DND-41 (cell line): ENCODE data around the gene GRAMD2B.

Experiments
- ATAC-seq: fragments of 200-7000 bp; cut with Tn5 transposase; 3 replicates; pipeline ENCODE4 v1.9.1; 2021; ENCODE audit warnings: low read depth; ENCODE audit not compliant: insufficient read depth
- DNase-seq: peaks from one replicate; pipeline ENCODE4 v3.0.0-alpha.2; 2020
- H2AFZ ChIP-seq: 2 replicates; pipeline ENCODE4 v1.6.0; 2012; ENCODE audit warnings: low read depth, low read length
- H3K27ac ChIP-seq: 2 replicates; pipeline ENCODE4 v1.5.1; 2012; ENCODE audit warnings: low read length, inconsistent platforms
- H3K27me3 ChIP-seq: fragments of 200-600 bp; sonication (generic); 2 replicates; pipeline ENCODE4 v1.6.0; 2012; ENCODE audit warnings: low read length, mild to moderate bottlenecking, inconsistent platforms; ENCODE audit not compliant: insufficient read depth, poor library complexity
- H3K36me3 ChIP-seq: 2 replicates; pipeline ENCODE4 v1.5.1; 2012; ENCODE audit warnings: low read length, inconsistent platforms; ENCODE audit not compliant: insufficient read depth
- H3K4me1 ChIP-seq: 2 replicates; pipeline ENCODE4 v1.5.1; 2012; ENCODE audit warnings: mild to moderate bottlenecking, low read length; ENCODE audit not compliant: insufficient read depth
- H3K4me2 ChIP-seq: 2 replicates; pipeline ENCODE4 v1.6.0; 2012; ENCODE audit warnings: mild to moderate bottlenecking, moderate library complexity, low read length, inconsistent platforms; ENCODE audit not compliant: insufficient read depth
- H3K4me3 ChIP-seq, 2 experiments: fragments of 200-600 bp in 1 of 2; shearing (Covaris generic) in 1 of 2; 2 replicates each; pipeline ENCODE4 v1.5.1; 2012 to 2016; ENCODE audit warnings: inconsistent platforms in 2 of 2, low read length in 2 of 2, mild to moderate bottlenecking in 2 of 2, low read depth in 1 of 2, moderate library complexity in 1 of 2
- H3K79me2 ChIP-seq: 2 replicates; pipeline ENCODE4 v1.6.0; 2012; ENCODE audit warnings: low read length, inconsistent platforms; ENCODE audit not compliant: insufficient read depth
- H3K9ac ChIP-seq: 2 replicates; pipeline ENCODE4 v1.6.0; 2012; ENCODE audit warnings: low read depth, mild to moderate bottlenecking, inconsistent platforms, low read length, moderate library complexity
- H3K9me3 ChIP-seq: 2 replicates; pipeline ENCODE4 v1.5.1; 2012; ENCODE audit warnings: low read length, moderate library complexity, mild to moderate bottlenecking, inconsistent platforms; ENCODE audit not compliant: insufficient read depth, severe bottlenecking
- H4K20me1 ChIP-seq: 2 replicates; pipeline ENCODE4 v1.6.0; 2012; ENCODE audit warnings: low read length; ENCODE audit not compliant: insufficient read depth
- EZH2 ChIP-seq: IDR thresholded peaks from 3 replicates; pipeline ENCODE4 v1.6.1; 2012; ENCODE audit warnings: borderline replicate concordance, low read depth, mild to moderate bottlenecking, moderate library complexity, low read length, inconsistent platforms; ENCODE audit not compliant: severe bottlenecking
- TF ChIP-seq, protein P1 (sequence below): IDR thresholded peaks from 2 replicates; pipeline ENCODE4 v1.5.1; 2012; ENCODE audit warnings: borderline replicate concordance, low read length, moderate library complexity, mild to moderate bottlenecking; ENCODE audit not compliant: poor library complexity, severe bottlenecking; ENCODE audit errors: extremely low read depth

Gene GRAMD2B

DNA sequence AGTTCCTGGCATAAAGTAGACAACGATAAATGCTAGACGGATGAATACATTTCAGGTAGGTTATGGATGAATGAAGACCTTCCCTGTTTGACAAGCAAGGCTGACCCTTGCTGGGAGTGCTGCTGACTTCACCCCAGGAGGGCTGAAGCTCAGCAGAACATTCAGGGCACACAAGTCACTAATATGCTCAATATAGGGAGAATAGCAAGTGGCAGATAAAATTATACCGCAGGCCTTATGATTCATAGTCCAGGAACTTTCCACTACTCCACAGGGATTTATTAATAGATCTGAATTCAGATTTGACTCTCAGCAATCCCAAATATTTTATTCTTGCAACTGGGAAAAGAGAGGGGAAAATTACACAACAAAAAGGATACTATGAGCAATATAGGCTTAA, 38.2 kb upstream of the GRAMD2B start:
- ATAC-seq, result no peak
- no peak overlapping the region for H3K9ac ChIP-seq
- no peak overlapping the region for H3K4me2 ChIP-seq
- no peak overlapping the region for H3K4me3 ChIP-seq
- no peaks in the 10 kb centered on the region for H3K36me3 ChIP-seq
- no peaks in the 10 kb centered on the region for H3K9me3 ChIP-seq
- DNase-seq, result no peak
- TF ChIP-seq, protein P1, sequence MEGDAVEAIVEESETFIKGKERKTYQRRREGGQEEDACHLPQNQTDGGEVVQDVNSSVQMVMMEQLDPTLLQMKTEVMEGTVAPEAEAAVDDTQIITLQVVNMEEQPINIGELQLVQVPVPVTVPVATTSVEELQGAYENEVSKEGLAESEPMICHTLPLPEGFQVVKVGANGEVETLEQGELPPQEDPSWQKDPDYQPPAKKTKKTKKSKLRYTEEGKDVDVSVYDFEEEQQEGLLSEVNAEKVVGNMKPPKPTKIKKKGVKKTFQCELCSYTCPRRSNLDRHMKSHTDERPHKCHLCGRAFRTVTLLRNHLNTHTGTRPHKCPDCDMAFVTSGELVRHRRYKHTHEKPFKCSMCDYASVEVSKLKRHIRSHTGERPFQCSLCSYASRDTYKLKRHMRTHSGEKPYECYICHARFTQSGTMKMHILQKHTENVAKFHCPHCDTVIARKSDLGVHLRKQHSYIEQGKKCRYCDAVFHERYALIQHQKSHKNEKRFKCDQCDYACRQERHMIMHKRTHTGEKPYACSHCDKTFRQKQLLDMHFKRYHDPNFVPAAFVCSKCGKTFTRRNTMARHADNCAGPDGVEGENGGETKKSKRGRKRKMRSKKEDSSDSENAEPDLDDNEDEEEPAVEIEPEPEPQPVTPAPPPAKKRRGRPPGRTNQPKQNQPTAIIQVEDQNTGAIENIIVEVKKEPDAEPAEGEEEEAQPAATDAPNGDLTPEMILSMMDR, result no peak
- no peak for TF ChIP-seq EZH2
- H3K27ac ChIP-seq, result no peak overlapping the region
- no peaks in the 10 kb centered on the region for H3K4me1 ChIP-seq
- no peaks in the 10 kb centered on the region for H3K79me2 ChIP-seq
- no peaks in the 10 kb centered on the region for H4K20me1 ChIP-seq
- no peak overlapping the region for H2AFZ ChIP-seq
- no peaks in the 10 kb centered on the region for H3K27me3 ChIP-seq

DNA sequence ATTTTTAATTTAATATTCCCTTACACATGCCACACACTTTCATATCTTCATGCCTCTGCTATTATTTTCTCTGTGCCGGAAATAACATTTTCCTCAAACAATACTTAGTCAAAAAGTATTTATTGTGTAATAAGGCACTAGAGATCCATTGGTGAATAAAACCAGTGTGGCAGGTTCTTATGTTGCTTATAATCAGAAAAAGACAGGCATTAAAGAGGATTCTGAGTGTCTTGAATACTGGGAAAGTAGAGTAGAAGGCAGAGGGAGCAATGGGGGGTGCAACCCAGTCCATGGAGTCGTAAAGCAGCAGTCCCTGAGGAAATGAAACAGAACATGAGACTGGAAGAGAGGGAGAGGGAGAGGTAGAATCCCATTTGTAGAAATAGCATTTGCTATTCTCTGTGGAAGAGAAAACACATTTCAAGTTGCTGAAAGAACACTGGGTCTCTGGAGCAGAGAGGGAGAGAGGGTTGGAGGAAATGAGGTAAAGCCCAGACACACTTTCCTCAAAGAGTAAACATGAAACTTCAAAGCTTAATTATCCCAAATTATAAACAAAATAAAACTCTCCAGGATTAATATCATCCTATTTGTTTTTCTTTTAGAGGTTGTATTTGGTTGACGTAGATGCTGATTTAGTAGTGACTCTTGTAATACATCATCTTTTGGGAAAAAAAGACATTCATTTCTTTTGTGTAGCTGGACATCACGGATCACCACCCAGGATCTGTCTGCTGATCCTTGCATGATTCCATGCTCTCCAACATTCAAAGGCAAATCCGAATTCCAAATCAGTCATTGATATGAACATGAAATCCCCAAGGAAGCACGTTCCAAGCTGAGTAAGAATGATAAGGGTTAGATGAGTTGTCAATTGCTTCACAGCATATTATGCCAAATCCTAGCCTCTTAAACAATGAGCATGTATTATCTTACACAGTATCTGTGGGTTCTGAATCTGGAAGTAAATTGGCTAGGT, 37.4 kb upstream of the GRAMD2B start:
- H3K27ac ChIP-seq, result no peak overlapping the region
- H4K20me1 ChIP-seq, result no peaks in the 10 kb centered on the region
- no peak for DNase-seq
- H3K9me3 ChIP-seq, result no peaks in the 10 kb centered on the region
- ATAC-seq, result no peak
- TF ChIP-seq EZH2, result no peak
- TF ChIP-seq, protein P1, result no peak
- no peak overlapping the region for H3K4me2 ChIP-seq
- H3K4me3 ChIP-seq, result no peak overlapping the region
- H3K9ac ChIP-seq, result no peak overlapping the region
- no peaks in the 10 kb centered on the region for H3K27me3 ChIP-seq
- no peaks in the 10 kb centered on the region for H3K36me3 ChIP-seq
- H3K4me1 ChIP-seq, result no peaks in the 10 kb centered on the region
- no peak overlapping the region for H2AFZ ChIP-seq
- no peaks in the 10 kb centered on the region for H3K79me2 ChIP-seq

DNA sequence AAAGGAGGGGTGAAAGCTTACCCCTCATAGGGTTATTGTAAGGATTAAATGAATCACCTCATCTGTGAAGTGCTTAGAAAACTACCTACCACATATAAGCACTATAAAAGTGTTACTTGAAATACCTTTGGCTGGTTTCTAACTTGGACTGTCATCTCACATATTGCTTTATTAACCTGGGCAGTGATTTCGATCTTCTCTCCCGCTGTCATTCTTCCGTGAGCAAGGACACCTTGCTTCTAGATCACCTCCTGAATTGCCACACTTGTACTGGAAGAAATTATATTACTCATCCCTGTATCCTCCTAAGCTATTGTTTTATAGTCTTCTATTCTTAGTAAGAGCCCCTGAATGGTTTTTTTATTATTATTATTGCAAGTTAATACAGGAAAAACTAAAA, 34.0 kb upstream of the GRAMD2B start:
- TF ChIP-seq, protein P1, result no peak
- no peak for TF ChIP-seq EZH2
- Histone ChIP-seq H2AFZ (no peak overlapping the region), H3K36me3 (no peaks in the 10 kb centered on the region), H3K9ac (no peak overlapping the region), H3K79me2 (no peaks in the 10 kb centered on the region), H3K9me3 (no peaks in the 10 kb centered on the region), H3K4me2 (no peak overlapping the region), H3K27me3 (no peaks in the 10 kb centered on the region), H3K4me1 (no peaks in the 10 kb centered on the region), H3K27ac (no peak overlapping the region), H3K4me3 (no peak overlapping the region), H4K20me1 (no peaks in the 10 kb centered on the region)
- DNase-seq (no peak), ATAC-seq (no peak)

DNA sequence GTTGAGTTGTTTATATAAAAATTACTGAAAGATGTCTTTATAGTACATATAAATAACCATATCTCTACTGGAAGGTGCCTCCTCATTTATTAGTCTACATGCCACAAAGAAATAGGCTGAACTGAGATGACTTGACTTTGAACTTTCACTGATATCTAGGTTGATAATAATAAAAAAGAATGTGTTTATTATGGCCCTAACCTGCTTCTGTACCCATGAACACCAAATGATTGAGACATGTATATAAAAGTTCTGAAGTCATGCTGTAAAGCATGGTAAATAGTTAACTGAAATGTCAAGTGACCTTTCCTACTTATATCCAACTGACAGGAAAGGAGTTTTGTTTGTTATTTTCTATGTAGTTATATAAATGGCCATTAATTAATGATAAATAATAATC, 33.2 kb upstream of the GRAMD2B start:
- TF ChIP-seq, protein P1, result no peak
- H2AFZ ChIP-seq, result no peak overlapping the region
- no peak overlapping the region for H3K4me3 ChIP-seq
- H3K27ac ChIP-seq, result no peak overlapping the region
- H3K4me1 ChIP-seq, result no peaks in the 10 kb centered on the region
- no peak overlapping the region for H3K9ac ChIP-seq
- no peaks in the 10 kb centered on the region for H3K36me3 ChIP-seq
- ATAC-seq (no peak), DNase-seq (no peak)
- no peaks in the 10 kb centered on the region for H3K9me3 ChIP-seq
- no peaks in the 10 kb centered on the region for H3K79me2 ChIP-seq
- H4K20me1 ChIP-seq, result no peaks in the 10 kb centered on the region
- H3K4me2 ChIP-seq, result no peak overlapping the region
- H3K27me3 ChIP-seq, result no peaks in the 10 kb centered on the region
